ENCODE measurements around the gene CCDC85C.

Gene CCDC85C

GRCh38 chr14:99578541-99579101, 25.4 kb downstream of the CCDC85C start:
- DNase-seq, result no peak
- intact Hi-C loops (cut with DNase I), result no loop called here

DNA sequence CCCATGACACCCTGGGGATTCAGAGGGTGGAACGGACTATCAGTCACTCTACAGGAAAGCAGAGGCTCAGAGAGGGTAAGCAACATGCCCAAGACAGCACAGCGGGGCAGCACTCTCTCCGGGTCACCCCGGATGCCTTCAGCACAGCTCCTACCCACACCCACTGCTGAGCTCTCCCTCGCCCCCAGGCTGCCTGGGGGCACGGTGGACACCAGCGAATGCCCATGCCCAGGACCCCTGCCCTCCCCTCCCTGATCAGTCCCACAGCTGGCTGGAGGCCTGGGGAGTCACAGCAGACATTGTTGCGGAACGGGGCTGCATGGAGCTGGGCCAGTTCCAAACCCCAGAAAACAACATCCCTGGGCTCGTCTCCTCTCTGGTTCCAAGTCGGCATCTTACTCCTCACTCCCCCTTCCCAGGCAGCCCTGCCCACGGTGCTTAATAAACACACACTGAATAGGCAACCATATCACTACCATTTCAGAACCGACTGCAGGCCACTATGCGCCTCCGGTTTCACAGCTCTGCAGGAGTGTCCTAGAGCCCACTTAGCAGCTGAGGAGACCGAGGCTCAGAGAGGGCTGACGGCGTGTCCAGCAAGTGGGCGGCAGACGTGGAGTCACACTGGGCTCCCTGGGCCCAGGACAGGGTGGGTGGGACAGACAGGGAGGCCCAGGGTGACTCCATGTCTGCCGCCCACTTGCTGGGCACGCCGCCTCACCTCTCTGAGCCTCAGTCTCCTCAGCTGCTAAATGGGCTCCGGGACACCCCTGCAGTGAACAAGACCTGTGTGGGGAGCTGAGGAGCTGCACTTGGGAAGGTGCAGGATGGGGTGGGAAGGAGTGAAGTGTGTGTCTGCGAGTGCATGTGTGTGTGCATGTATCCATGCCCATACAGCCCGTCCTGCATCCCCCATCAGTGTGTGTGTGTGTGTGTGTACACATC, 27.0 kb downstream of the CCDC85C start:
- no peak for DNase-seq
- intact Hi-C loops (cut with DNase I), result no loop called here

DNA sequence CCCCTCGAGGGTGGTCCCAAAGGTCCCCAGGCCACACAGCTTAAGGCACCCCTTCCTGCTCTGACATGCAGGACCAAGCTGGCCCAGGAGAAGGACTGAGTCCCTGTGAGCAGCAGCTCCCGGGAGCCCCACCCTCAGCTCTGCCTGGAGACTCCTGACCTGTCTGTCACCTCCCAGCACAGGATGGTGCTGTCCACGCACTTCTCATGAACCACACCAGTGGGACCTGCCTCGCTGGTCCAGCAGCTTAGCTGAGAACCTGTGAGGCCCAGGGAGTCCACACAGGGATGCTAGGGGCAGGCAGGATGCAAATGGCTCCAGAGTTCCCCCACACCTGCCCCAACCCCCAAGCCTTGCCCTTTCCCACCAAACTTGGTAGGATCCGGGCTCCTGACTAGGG, 27.7 kb downstream of the CCDC85C start:
- no peak for DNase-seq
- intact Hi-C loops (cut with DNase I), result no loop called here

- intact Hi-C loops (cut with DNase I), result no loop called here
- peak in 1 of 42 donors; percentile 45 for DNase-seq
Measured at GRCh38 chr14:99575043-99576023, 28.7 kb downstream of the CCDC85C start.

- no peak for DNase-seq
- intact Hi-C loops (cut with DNase I), result no loop called here
Measured at GRCh38 chr14:99574099-99574880, 29.7 kb downstream of the CCDC85C start.

DNA sequence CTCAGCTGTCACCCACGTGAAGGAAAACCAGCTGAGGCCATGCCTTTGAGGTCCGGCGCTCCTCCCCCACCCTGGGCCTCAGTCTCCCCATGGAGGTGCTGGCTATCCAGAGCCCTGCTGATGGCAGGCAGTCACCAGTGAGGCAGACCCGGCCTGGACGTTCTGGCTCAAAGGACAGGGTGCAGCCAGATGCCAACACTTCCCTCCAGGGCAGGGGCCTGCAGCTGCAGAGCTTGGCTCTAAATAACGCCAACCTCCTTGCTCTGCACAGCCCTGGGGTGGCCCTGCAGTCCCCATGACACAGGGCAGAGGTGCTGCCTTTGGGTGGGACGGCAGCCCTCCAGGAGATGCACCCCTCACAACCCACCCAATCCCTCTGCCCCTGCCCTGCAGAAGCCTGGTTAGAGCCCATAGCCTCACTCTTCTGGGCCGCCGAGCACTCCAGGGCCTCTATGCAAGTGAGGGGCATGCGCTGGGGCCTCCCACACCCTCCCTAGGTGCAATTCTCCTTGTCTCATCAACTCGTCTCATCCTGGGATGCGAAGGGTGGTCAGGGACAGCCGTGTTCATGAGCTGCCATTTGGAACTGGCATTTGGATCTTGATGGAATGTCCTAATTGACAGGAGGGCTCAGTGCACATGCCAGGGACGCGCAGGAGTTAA, 30.4 kb downstream of the CCDC85C start:
- DNase-seq, result no peak
- intact Hi-C loops (cut with DNase I), result no loop called here

- intact Hi-C loops (cut with DNase I), result no loop called here
- no peak for DNase-seq
Measured at GRCh38 chr14:99573000-99573330, 31.0 kb downstream of the CCDC85C start.

DNA sequence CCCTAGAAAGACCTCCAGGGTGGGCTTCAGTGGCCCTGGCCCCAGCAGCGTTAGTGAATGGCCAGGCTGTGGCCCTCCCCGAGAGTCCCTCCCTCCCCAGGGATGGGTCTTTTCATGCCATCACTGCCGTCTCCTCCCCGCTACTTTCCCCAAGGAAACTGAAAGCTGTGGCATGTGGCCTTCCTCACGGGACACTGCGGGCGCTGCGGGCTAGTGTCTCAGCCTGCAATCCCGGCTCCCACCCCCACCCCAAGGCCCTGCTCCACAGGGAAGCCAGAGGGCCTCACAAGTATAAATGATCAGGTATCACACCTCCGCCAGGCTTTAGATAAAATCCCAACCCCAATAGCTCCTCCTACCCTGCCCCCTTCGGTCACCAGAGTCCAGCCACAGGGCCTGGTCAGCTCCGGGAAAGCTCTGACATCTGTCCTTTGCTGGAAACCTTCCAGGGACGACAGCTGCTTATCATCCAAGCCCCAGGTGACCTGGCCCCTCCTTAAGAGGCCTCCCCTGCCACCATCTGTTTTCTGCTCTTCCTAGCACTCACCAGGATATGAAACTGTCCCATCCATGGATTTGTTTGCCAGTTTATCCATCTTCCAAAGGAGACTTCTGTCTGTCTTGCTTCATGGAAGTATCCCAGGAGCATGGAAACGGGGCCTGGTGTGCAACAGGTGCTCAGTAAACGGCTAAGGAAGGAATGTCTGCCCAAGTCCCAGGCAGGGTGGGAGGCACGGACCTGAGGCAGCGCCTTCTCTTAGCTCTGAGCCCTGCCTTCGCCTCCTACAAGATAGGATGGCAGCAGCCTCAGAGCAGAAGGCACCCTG, 31.6 kb downstream of the CCDC85C start:
- intact Hi-C loops (cut with DNase I), result no loop called here

GRCh38 chr14:99571303-99571986, 32.6 kb downstream of the CCDC85C start:
- intact Hi-C loops (cut with DNase I), result no loop called here
- no peak for DNase-seq

More for the DNA sequence above, 31.6 kb downstream of the CCDC85C start:
- no peak for DNase-seq

DNA sequence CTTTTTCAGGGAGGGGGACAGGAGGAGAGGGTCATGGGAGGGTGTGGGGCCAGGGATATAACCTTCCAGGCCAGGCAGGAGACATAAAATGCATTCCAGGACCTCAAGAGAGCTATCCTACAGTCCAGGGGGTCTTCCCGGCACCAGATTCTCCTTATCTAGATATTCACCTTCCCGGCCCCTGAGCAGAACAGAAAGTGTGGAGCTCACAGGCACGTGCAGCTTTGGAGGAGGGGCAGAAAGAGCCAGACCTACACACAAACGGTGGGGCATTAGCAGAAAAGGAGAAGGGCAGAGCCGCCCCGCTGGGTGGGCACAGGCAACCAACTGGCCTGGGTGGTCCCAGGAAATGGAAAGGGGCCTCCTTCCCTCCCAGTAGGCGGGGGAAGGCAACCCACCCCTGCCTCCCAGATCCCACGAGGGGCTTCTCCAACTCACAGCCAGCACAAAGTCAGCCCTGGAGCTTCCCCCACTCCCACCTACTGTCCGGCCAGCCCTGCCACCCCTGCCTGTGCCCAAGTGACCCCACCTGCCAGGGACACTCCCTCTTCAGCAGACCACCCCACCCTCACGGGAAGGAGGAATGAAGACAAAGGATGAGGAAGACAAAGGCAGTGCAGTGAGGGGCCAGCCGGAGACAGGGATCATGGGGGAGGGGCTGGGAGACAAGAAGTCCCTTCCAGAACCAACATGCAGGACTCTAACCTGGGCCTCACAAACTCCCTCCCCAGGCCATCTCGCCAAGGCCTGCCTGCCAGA, 33.3 kb downstream of the CCDC85C start:
- no peak for DNase-seq
- intact Hi-C loops (cut with DNase I), result no loop called here

GRCh38 chr14:99569725-99570543, 34.1 kb downstream of the CCDC85C start:
- DNase-seq, result no peak
- intact Hi-C loops (cut with DNase I), result no loop called here

DNA sequence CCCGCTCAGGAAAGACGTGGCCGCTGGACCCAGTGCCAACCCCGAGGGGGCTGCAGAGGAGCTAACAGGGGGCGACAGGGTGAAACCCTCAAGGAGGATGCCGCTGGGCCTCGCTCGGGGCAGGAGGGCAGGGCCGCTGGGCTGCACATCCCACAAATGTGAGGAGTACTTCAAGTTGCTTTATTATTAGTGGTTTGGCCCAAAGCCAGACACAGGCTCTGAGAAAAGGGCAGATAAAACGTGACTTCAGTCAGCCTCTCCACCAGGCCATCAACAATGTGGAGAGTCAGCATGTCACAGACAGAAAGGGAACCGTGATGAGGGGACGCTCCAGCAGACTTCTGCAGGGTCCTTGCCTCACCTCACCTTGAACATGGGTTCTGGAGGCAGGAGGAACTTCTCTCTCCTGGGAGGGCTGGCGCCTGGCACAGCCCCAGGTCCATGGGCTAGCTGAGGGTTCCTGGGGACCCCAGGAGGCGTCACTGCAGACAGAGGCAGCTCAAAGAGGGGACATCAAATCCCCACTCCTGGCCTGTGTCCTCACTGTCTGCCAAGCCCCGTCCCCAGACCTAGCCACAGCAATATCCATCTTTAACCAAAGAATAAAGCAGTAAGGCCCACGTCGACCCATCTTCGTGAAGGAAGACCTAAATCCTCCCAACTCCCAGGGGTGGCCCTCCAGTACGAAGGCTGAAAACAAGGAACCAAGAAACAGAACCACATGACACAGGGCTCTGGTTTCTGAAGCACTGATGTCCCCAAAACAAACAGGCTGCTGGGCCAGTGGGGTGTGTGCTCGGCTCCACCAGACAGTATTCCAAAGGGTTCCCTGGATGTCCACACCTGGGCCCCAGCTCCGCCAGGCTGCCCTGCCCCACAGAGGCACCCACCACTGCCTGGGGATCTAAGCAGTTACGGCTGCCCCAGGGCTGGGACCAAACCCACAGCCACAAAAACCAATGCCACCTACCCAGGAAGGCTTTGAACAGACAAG, 35.1 kb downstream of the CCDC85C start:
- intact Hi-C loops (cut with DNase I), result no loop called here
- DNase-seq, result no peak

DNA sequence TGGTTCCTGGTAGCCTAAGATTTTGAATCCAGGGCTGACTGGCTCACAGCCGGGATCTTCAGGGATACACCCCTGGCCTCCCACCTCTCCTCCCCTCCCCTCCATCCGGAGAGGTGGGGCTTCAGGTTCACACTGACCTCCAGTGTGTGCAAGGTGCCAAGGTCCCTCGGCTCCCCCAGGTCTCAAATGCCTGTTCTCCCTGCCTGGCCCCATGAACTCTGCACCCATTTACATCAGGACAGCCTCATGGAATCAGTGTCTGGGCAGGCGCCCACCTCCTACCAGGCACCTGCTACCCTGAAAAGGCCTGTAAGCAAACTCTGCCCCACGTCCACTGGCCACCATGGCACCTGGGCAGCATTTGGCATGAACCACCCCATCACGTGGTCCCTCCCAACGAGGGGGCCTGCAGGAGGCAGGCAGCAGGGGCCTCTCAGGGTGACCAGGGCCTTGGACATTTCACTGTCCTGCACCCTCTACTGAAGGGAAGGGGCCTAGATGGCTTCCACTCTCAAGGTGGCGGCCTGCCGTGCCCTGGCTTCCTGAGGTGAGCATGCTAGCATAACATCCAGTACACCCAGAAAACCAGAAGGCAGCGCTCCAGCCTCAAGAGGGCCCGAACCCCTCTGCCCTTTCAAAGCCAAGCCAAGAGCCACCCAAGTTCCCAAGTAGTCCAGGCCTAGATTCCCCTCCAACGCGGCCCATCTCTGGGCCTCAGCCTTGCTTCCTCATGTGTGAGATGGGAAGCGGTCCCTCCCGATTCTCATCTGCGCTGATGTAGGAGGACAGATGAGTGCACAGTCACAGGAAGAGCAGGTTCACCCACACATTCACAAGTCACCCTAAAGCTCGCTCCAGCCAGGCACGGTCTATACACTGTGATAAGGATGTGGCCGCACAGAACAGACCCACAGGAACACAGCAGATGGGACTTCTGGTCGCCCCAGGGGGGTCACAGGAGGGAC, 37.3 kb downstream of the CCDC85C start:
- intact Hi-C loops (cut with DNase I), result no loop called here
- DNase-seq, result peak in 29 of 42 donors; percentile 16 to 85 (median 55)

Data from head of caudate nucleus (tissue), 42 donors.